ENCODE data around the gene BCKDHA.

Gene BCKDHA

GRCh38 chr19:41427647-41428480 is 30.2 kb downstream of the BCKDHA start:
- Histone ChIP-seq H3K79me2 (ENCODE audit: insufficient read depth, low read length) (no peaks in the 10 kb centered on the region), H3K4me2 (ENCODE audit: insufficient read depth, low read length) (no peak overlapping the region), H3K36me3 (ENCODE audit: insufficient read depth, low read length) (peaks cover 51% of the 10 kb centered on the region), H3K27me3 (ENCODE audit: insufficient read depth, low read length, poor library complexity) (no peaks in the 10 kb centered on the region), H3K4me3 (ENCODE audit: low read depth in 1 of 2, low read length in 2 of 2) (no peak overlapping the region), H3K9ac (ENCODE audit: low read depth, low read length) (no peak overlapping the region), H3K9me3 (ENCODE audit: insufficient read depth, low read length, severe bottlenecking) (no peaks in the 10 kb centered on the region), H3K27ac (ENCODE audit: low read length) (no peak overlapping the region), H3K4me1 (ENCODE audit: insufficient read depth, low read length) (no peaks in the 10 kb centered on the region), H4K20me1 (ENCODE audit: insufficient read depth, low read length) (peaks cover 4% of the 10 kb centered on the region; the same call in 1 of the 2 replicates), H2AFZ (ENCODE audit: low read depth, low read length) (no peak overlapping the region)
- TF ChIP-seq EZH2 (IDR thresholded peaks at IDR 0.05; ENCODE audit: borderline replicate concordance, low read depth, low read length, severe bottlenecking) (no peak), CTCF (IDR thresholded peaks at IDR 0.05; ENCODE audit: borderline replicate concordance, extremely low read depth, low read length, poor library complexity, severe bottlenecking) (no peak)
- peak; percentile 48 for DNase-seq
- ATAC-seq (ENCODE audit: insufficient read depth, low read depth): peak; percentile 55

GRCh38 chr19:41428481-41428859 is 30.9 kb downstream of the BCKDHA start:
- TF ChIP-seq CTCF (IDR thresholded peaks at IDR 0.05; ENCODE audit: borderline replicate concordance, extremely low read depth, low read length, poor library complexity, severe bottlenecking) (no peak), EZH2 (IDR thresholded peaks at IDR 0.05; ENCODE audit: borderline replicate concordance, low read depth, low read length, severe bottlenecking) (no peak)
- Histone ChIP-seq H3K4me3 (ENCODE audit: low read depth in 1 of 2, low read length in 2 of 2) (no peak overlapping the region), H2AFZ (ENCODE audit: low read depth, low read length) (no peak overlapping the region), H3K9ac (ENCODE audit: low read depth, low read length) (no peak overlapping the region), H3K4me2 (ENCODE audit: insufficient read depth, low read length) (no peak overlapping the region), H3K27ac (ENCODE audit: low read length) (no peak overlapping the region), H3K9me3 (ENCODE audit: insufficient read depth, low read length, severe bottlenecking) (no peaks in the 10 kb centered on the region), H3K79me2 (ENCODE audit: insufficient read depth, low read length) (no peaks in the 10 kb centered on the region), H3K4me1 (ENCODE audit: insufficient read depth, low read length) (no peaks in the 10 kb centered on the region), H3K27me3 (ENCODE audit: insufficient read depth, low read length, poor library complexity) (no peaks in the 10 kb centered on the region), H4K20me1 (ENCODE audit: insufficient read depth, low read length) (peaks cover 4% of the 10 kb centered on the region; the same call in 1 of the 2 replicates), H3K36me3 (ENCODE audit: insufficient read depth, low read length) (peaks cover 53% of the 10 kb centered on the region)
- ATAC-seq (ENCODE audit: insufficient read depth, low read depth) (no peak), DNase-seq (no peak)

- no peaks in the 10 kb centered on the region for H3K79me2 ChIP-seq (ENCODE audit: insufficient read depth, low read length)
- H3K4me1 ChIP-seq (ENCODE audit: insufficient read depth, low read length): no peaks in the 10 kb centered on the region
- H3K27ac ChIP-seq (ENCODE audit: low read length): no peak overlapping the region
- TF ChIP-seq CTCF (IDR thresholded peaks at IDR 0.05; ENCODE audit: borderline replicate concordance, extremely low read depth, low read length, poor library complexity, severe bottlenecking): no peak
- TF ChIP-seq EZH2 (IDR thresholded peaks at IDR 0.05; ENCODE audit: borderline replicate concordance, low read depth, low read length, severe bottlenecking): no peak
- no peak overlapping the region for H2AFZ ChIP-seq (ENCODE audit: low read depth, low read length)
- no peak for ATAC-seq (ENCODE audit: insufficient read depth, low read depth)
- H4K20me1 ChIP-seq (ENCODE audit: insufficient read depth, low read length): no peaks in the 10 kb centered on the region
- no peak for DNase-seq
- H3K36me3 ChIP-seq (ENCODE audit: insufficient read depth, low read length): peaks cover 34% of the 10 kb centered on the region
- H3K4me2 ChIP-seq (ENCODE audit: insufficient read depth, low read length): no peak overlapping the region
- no peak overlapping the region for H3K4me3 ChIP-seq (ENCODE audit: low read depth in 1 of 2, low read length in 2 of 2)
- H3K27me3 ChIP-seq (ENCODE audit: insufficient read depth, low read length, poor library complexity): no peaks in the 10 kb centered on the region
- no peak overlapping the region for H3K9ac ChIP-seq (ENCODE audit: low read depth, low read length)
- H3K9me3 ChIP-seq (ENCODE audit: insufficient read depth, low read length, severe bottlenecking): no peaks in the 10 kb centered on the region
These were observed 33.3 kb downstream of the BCKDHA start for GRCh38 chr19:41430922-41431321.
